ENCODE data around the gene ANKRD66.

Gene ANKRD66

GRCh38 chr6:46749731-46750130, 3.0 kb downstream of the ANKRD66 start (continued):
- TF ChIP-seq ZNF654 (tag by site-specific recombination; IDR thresholded peaks at IDR 0.05; ENCODE audit: low read depth) (no peak), YY1 (tag by site-specific recombination; IDR thresholded peaks at IDR 0.05) (no peak), ZNF416 (tag by site-specific recombination; IDR thresholded peaks at IDR 0.05) (no peak), ZNF558 (tag by site-specific recombination; IDR thresholded peaks at IDR 0.05) (no peak), ZNF580 (tag by site-specific recombination; IDR thresholded peaks at IDR 0.05) (no peak), ZNF292 (tag by site-specific recombination; IDR thresholded peaks at IDR 0.05; ENCODE audit: borderline replicate concordance, low read depth) (no peak), ZNF121 (tag by site-specific recombination; IDR thresholded peaks at IDR 0.05) (no peak), ZNF521 (tag by site-specific recombination; IDR thresholded peaks at IDR 0.05) (no peak), KLF10 (tag by site-specific recombination; IDR thresholded peaks at IDR 0.05) (no peak), ZNF266 (tag by site-specific recombination; IDR thresholded peaks at IDR 0.05; ENCODE audit: low read depth) (no peak)
- TF ChIP-seq, protein P1, sequence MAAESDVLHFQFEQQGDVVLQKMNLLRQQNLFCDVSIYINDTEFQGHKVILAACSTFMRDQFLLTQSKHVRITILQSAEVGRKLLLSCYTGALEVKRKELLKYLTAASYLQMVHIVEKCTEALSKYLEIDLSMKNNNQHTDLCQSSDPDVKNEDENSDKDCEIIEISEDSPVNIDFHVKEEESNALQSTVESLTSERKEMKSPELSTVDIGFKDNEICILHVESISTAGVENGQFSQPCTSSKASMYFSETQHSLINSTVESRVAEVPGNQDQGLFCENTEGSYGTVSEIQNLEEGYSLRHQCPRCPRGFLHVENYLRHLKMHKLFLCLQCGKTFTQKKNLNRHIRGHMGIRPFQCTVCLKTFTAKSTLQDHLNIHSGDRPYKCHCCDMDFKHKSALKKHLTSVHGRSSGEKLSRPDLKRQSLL (tag by site-specific recombination; IDR thresholded peaks at IDR 0.05), result no peak

DNA sequence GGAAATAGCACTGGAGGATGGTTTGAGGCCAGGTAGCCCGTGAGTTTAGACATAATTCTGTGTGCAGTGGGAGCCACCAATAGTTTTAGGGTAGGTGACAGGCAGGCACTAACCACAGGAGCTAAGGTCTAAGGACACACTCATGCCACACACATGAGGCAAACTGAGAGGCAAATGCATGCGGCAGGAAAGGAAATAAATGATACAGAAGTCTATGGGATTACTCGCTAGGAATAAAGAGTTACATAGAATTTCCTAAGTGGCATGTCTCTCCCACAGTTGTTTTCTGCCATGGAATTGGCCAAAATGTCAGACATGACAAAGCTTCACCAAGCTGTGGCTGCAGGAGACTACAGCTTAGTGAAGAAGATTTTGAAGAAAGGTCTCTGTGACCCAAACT, 4.9 kb downstream of the ANKRD66 start:
- ChIA-PET POLR2A (no interaction called here), CTCF (interaction anchor here (0.6 to 1.1 kb wide), 3 partner anchors 18 to 625 kb away, joined by 3 to 4 read pairs (median 3); no protein-coding TSS in a partner anchor)
- no peak overlapping the region for H3K27ac ChIP-seq (ENCODE audit: extremely low read depth, low read depth, low read length)
- TF ChIP-seq SCRT2 (tag by site-specific recombination; IDR thresholded peaks at IDR 0.05) (no peak), PRDM10 (tag by site-specific recombination; IDR thresholded peaks at IDR 0.05) (peak; percentile 61)
- no peak overlapping the region for H3K4me3 ChIP-seq (ENCODE audit: low read depth, low read length)
- no peaks in the 10 kb centered on the region for H3K9me3 ChIP-seq (ENCODE audit: control insufficient read depth, insufficient read depth, low read depth, low read length)
- peaks cover 7% of the 10 kb centered on the region for H3K4me1 ChIP-seq (ENCODE audit: control insufficient read depth, insufficient read depth, low read length)
- H3K36me3 ChIP-seq (ENCODE audit: control insufficient read depth in 2 of 2, insufficient read depth in 1 of 2, low read length in 2 of 2), result no peaks in the 10 kb centered on the region

DNA sequence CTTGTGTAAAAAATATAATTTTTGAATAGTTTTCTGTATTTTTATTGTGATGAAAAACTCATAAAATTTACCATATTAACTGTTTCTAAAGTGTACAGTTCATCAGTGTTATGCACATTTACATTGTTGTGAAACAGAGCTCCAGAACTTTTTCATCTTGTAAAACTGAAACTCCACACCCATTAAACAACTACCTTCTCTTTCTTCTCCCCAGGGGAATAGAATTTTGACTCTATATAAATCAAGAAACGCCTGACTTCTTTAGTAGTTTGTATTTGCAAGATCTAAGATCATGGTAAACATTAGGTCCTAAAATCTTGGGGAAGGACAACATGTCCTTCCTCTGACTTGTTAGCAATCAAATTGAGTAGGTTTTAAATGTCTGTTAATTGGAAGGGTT, 9.1 kb downstream of the ANKRD66 start:
- Histone ChIP-seq H3K4me3 (ENCODE audit: low read depth, low read length) (no peak overlapping the region), H3K4me1 (ENCODE audit: control insufficient read depth, insufficient read depth, low read length) (peaks cover 16% of the 10 kb centered on the region), H3K36me3 (ENCODE audit: control insufficient read depth in 2 of 2, insufficient read depth in 1 of 2, low read length in 2 of 2) (no peaks in the 10 kb centered on the region), H3K9me3 (ENCODE audit: control insufficient read depth, insufficient read depth, low read depth, low read length) (no peaks in the 10 kb centered on the region), H3K27ac (ENCODE audit: extremely low read depth, low read depth, low read length) (no peak overlapping the region)
- POLR2A ChIA-PET, result no interaction called here
- CTCF ChIA-PET, result interaction anchor here (0.9 kb wide), 1 partner anchor 9 kb away, joined by 3 read pairs; the partner anchor contains the start of gene ANKRD66
- TF ChIP-seq ZNF132 (tag by site-specific recombination; IDR thresholded peaks at IDR 0.05; ENCODE audit: borderline replicate concordance) (no peak), ZBTB44 (tag by site-specific recombination; IDR thresholded peaks at IDR 0.05) (peak; percentile 10; the same call in 1 of the 2 replicates), PATZ1 (tag by site-specific recombination; IDR thresholded peaks at IDR 0.05) (no peak), ZNF600 (tag by site-specific recombination; IDR thresholded peaks at IDR 0.05) (0 out of 2 replicates have a peak, but pooled peaks have one; percentile 21), ZNF555 (tag by site-specific recombination; conservative IDR thresholded peaks at IDR 0.05) (no peak), ZNF558 (tag by site-specific recombination; IDR thresholded peaks at IDR 0.05) (no peak)
- TF ChIP-seq, protein P2, sequence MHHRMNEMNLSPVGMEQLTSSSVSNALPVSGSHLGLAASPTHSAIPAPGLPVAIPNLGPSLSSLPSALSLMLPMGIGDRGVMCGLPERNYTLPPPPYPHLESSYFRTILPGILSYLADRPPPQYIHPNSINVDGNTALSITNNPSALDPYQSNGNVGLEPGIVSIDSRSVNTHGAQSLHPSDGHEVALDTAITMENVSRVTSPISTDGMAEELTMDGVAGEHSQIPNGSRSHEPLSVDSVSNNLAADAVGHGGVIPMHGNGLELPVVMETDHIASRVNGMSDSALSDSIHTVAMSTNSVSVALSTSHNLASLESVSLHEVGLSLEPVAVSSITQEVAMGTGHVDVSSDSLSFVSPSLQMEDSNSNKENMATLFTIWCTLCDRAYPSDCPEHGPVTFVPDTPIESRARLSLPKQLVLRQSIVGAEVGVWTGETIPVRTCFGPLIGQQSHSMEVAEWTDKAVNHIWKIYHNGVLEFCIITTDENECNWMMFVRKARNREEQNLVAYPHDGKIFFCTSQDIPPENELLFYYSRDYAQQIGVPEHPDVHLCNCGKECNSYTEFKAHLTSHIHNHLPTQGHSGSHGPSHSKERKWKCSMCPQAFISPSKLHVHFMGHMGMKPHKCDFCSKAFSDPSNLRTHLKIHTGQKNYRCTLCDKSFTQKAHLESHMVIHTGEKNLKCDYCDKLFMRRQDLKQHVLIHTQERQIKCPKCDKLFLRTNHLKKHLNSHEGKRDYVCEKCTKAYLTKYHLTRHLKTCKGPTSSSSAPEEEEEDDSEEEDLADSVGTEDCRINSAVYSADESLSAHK (tag by site-specific recombination; IDR thresholded peaks at IDR 0.05), result peak; percentile 40; the same call in 1 of the 2 replicates
- TF ChIP-seq, protein P3, sequence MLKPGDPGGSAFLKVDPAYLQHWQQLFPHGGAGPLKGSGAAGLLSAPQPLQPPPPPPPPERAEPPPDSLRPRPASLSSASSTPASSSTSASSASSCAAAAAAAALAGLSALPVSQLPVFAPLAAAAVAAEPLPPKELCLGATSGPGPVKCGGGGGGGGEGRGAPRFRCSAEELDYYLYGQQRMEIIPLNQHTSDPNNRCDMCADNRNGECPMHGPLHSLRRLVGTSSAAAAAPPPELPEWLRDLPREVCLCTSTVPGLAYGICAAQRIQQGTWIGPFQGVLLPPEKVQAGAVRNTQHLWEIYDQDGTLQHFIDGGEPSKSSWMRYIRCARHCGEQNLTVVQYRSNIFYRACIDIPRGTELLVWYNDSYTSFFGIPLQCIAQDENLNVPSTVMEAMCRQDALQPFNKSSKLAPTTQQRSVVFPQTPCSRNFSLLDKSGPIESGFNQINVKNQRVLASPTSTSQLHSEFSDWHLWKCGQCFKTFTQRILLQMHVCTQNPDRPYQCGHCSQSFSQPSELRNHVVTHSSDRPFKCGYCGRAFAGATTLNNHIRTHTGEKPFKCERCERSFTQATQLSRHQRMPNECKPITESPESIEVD (tag by site-specific recombination; IDR thresholded peaks at IDR 0.05), result peak; percentile 88
